Measurements from ENCODE around the gene CHD2. TPM values are rescaled to one million over a fixed set of nuclear protein-coding genes. Genes with fewer than 3 reads are reported as not detected.

Gene CHD2
- total RNA-seq, 6 donors from 2014 or later: 102 to 500 (median 155) TPM

- Histone ChIP-seq H3K4me3 (no peak overlapping the region), H3K36me3 (no peaks in the 10 kb centered on the region), H3K27ac (no peak overlapping the region), H3K9me3 (no peaks in the 10 kb centered on the region), H3K27me3 (no peaks in the 10 kb centered on the region), H3K4me1 (peaks cover 0 to 10% (median 1%) of the 10 kb centered on the region in 4 donors)
- ATAC-seq (ENCODE audit: low FRiP score in 2 of 2) (no peak), DNase-seq (no peak)
- TF ChIP-seq, protein P1, sequence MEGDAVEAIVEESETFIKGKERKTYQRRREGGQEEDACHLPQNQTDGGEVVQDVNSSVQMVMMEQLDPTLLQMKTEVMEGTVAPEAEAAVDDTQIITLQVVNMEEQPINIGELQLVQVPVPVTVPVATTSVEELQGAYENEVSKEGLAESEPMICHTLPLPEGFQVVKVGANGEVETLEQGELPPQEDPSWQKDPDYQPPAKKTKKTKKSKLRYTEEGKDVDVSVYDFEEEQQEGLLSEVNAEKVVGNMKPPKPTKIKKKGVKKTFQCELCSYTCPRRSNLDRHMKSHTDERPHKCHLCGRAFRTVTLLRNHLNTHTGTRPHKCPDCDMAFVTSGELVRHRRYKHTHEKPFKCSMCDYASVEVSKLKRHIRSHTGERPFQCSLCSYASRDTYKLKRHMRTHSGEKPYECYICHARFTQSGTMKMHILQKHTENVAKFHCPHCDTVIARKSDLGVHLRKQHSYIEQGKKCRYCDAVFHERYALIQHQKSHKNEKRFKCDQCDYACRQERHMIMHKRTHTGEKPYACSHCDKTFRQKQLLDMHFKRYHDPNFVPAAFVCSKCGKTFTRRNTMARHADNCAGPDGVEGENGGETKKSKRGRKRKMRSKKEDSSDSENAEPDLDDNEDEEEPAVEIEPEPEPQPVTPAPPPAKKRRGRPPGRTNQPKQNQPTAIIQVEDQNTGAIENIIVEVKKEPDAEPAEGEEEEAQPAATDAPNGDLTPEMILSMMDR (IDR thresholded peaks at IDR 0.05): no peak
- TF ChIP-seq EP300 (IDR thresholded peaks at IDR 0.05) (no peak), POLR2AphosphoS5 (IDR thresholded peaks at IDR 0.05) (no peak), POLR2A (IDR thresholded peaks at IDR 0.05) (no peak)
- 68 to 77% methylated on average over 7 to 8 of the region's 8 CpGs for WGBS, 2 donors
These were observed 157.5 kb downstream of the CHD2 start for GRCh38 chr15:93057618-93058017.

GRCh38 chr15:93058128-93058527 is 158.0 kb downstream of the CHD2 start:
- WGBS, 2 donors: 74% methylated on average over 8 of the region's 8 CpGs
- no peak for ATAC-seq (ENCODE audit: low FRiP score in 2 of 2)
- no peaks in the 10 kb centered on the region for H3K36me3 ChIP-seq
- no peak for TF ChIP-seq POLR2AphosphoS5 (IDR thresholded peaks at IDR 0.05)
- TF ChIP-seq, protein P1 (IDR thresholded peaks at IDR 0.05): no peak
- TF ChIP-seq EP300 (IDR thresholded peaks at IDR 0.05): no peak
- no peak for TF ChIP-seq POLR2A (IDR thresholded peaks at IDR 0.05)
- no peaks in the 10 kb centered on the region for H3K9me3 ChIP-seq
- no peak overlapping the region for H3K27ac ChIP-seq
- no peak overlapping the region for H3K4me3 ChIP-seq
- DNase-seq: no peak
- H3K4me1 ChIP-seq: peaks cover 0 to 10% (median 1%) of the 10 kb centered on the region in 4 donors
- H3K27me3 ChIP-seq: no peaks in the 10 kb centered on the region

- peaks cover 0 to 10% (median 1%) of the 10 kb centered on the region in 4 donors for H3K4me1 ChIP-seq
- no peaks in the 10 kb centered on the region for H3K9me3 ChIP-seq
- H3K27ac ChIP-seq: no peak overlapping the region
- no peak overlapping the region for H3K4me3 ChIP-seq
- TF ChIP-seq, protein P1 (IDR thresholded peaks at IDR 0.05): no peak
- TF ChIP-seq EP300 (IDR thresholded peaks at IDR 0.05): no peak
- DNase-seq (peak in 1 of 2 donors; percentile 16), ATAC-seq (ENCODE audit: low FRiP score in 2 of 2) (no peak)
- H3K27me3 ChIP-seq: no peaks in the 10 kb centered on the region
- WGBS, 2 donors: 65 to 80% methylated on average over 9 to 18 of the region's 18 CpGs
- H3K36me3 ChIP-seq: no peaks in the 10 kb centered on the region
These were observed 158.8 kb downstream of the CHD2 start for GRCh38 chr15:93058904-93059427.

DNA sequence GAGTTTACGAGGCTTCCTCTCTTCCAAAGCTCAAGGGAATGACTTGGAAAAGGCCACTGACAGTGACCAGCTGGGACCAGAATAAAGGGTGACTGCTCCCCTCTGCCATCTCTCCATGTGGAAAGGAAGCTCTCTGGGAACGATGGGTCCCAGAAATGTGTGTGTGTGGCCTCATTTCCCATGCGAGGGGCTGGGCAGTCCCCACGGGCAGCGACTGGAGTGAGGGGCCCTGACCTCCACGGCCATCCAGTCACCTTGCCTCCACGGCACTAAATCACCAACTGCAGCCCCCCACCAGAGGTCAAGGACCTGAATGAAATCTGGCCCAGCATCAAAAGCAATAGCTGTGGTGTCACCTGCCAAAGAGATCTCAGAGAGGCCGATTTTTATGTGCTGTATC is 159.3 kb downstream of the CHD2 start:
- no peak overlapping the region for H3K4me3 ChIP-seq
- ATAC-seq (ENCODE audit: low FRiP score in 2 of 2) (no peak), DNase-seq (peak in 1 of 2 donors; percentile 38)
- TF ChIP-seq, protein P1 (IDR thresholded peaks at IDR 0.05): no peak
- no peak for TF ChIP-seq POLR2AphosphoS5 (IDR thresholded peaks at IDR 0.05)
- no peak for TF ChIP-seq POLR2A (IDR thresholded peaks at IDR 0.05)
- TF ChIP-seq EP300 (IDR thresholded peaks at IDR 0.05): no peak
- no peaks in the 10 kb centered on the region for H3K27me3 ChIP-seq
- peaks cover 0 to 10% (median 1%) of the 10 kb centered on the region in 4 donors for H3K4me1 ChIP-seq
- no peaks in the 10 kb centered on the region for H3K36me3 ChIP-seq
- H3K27ac ChIP-seq: no peak overlapping the region
- H3K9me3 ChIP-seq: no peaks in the 10 kb centered on the region
- 56 to 81% methylated on average over 6 to 8 of the region's 8 CpGs for WGBS, 2 donors

All from upper lobe of left lung (tissue), 6 donors.